Measurements from ENCODE around the gene GPATCH3.

GPATCH3 gene

GRCh38 chr1:26942656-26943055 is 42.4 kb upstream of the GPATCH3 start:
- no peak for TF ChIP-seq CTCF (conservative IDR thresholded peaks at IDR 0.05; ENCODE audit: low read depth, low read length)
- H3K4me3 ChIP-seq (ENCODE audit: low read length) = no peak overlapping the region
- no peak for DNase-seq (ENCODE audit: low read depth)

- no peak for TF ChIP-seq CTCF (conservative IDR thresholded peaks at IDR 0.05; ENCODE audit: low read depth, low read length)
- H3K4me3 ChIP-seq (ENCODE audit: low read length) = no peak overlapping the region
- no peak for DNase-seq (ENCODE audit: low read depth)
These were observed 41.0 kb upstream of the GPATCH3 start for GRCh38 chr1:26941311-26941710.

GRCh38 chr1:26938659-26939025 is 38.4 kb upstream of the GPATCH3 start:
- H3K4me3 ChIP-seq (ENCODE audit: low read length) = no peak overlapping the region
- no peak for TF ChIP-seq CTCF (conservative IDR thresholded peaks at IDR 0.05; ENCODE audit: low read depth, low read length)
- no peak for DNase-seq (ENCODE audit: low read depth)

- no peak for DNase-seq (ENCODE audit: low read depth)
- H3K4me3 ChIP-seq (ENCODE audit: low read length) = no peak overlapping the region
- no peak for TF ChIP-seq CTCF (conservative IDR thresholded peaks at IDR 0.05; ENCODE audit: low read depth, low read length)
These were observed 37.9 kb upstream of the GPATCH3 start for GRCh38 chr1:26938004-26938658.

- no peak overlapping the region for H3K4me3 ChIP-seq (ENCODE audit: low read length)
- TF ChIP-seq CTCF (conservative IDR thresholded peaks at IDR 0.05; ENCODE audit: low read depth, low read length) = no peak
- no peak for DNase-seq (ENCODE audit: low read depth)
These were observed 36.6 kb upstream of the GPATCH3 start for GRCh38 chr1:26936823-26937222.

GRCh38 chr1:26932531-26932930 is 32.3 kb upstream of the GPATCH3 start:
- no peak overlapping the region for H3K4me3 ChIP-seq (ENCODE audit: low read length)
- no peak for TF ChIP-seq CTCF (conservative IDR thresholded peaks at IDR 0.05; ENCODE audit: low read depth, low read length)
- no peak for DNase-seq (ENCODE audit: low read depth)

- DNase-seq (ENCODE audit: low read depth) = no peak
- H3K4me3 ChIP-seq (ENCODE audit: low read length) = no peak overlapping the region
- TF ChIP-seq CTCF (conservative IDR thresholded peaks at IDR 0.05; ENCODE audit: low read depth, low read length) = no peak
These were observed 23.4 kb upstream of the GPATCH3 start for GRCh38 chr1:26923711-26924110.
